Measurements from ENCODE around the gene ITPR2.

GRCh38 chr12:26548227-26548626 is 284.8 kb downstream of the ITPR2 start:
- TF ChIP-seq CTCF (conservative IDR thresholded peaks at IDR 0.05; ENCODE audit: low read length) (no peak), EZH2phosphoT487 (IDR thresholded peaks at IDR 0.05; ENCODE audit: borderline replicate concordance, low read depth, low read length) (no peak)
